SU-DHL-6 (cell line): ENCODE measurements around the gene ZFHX3.

ENCODE experiments used
- H2AFZ ChIP-seq: fragments of 200-600 bp; sonication (generic); 2 replicates; pipeline ENCODE4 v1.6.1; 2014; ENCODE audit warnings: low read depth, mild to moderate bottlenecking, moderate library complexity, mixed read lengths, antibody characterized with exemption, low read length; ENCODE audit not compliant: severe bottlenecking
- H3F3A ChIP-seq: fragments of 200-600 bp; shearing (Covaris generic); 2 replicates; pipeline ENCODE4 v1.6.0; 2016; ENCODE audit warnings: antibody characterized with exemption, mild to moderate bottlenecking; ENCODE audit not compliant: insufficient read depth
- H3K27ac ChIP-seq: fragments of 200-600 bp; sonication (generic); 2 replicates; pipeline ENCODE4 v1.5.1; 2016; ENCODE audit warnings: low read depth, mild to moderate bottlenecking, low read length, moderate library complexity, mixed read lengths
- H3K27me3 ChIP-seq: fragments of 200-600 bp; sonication (generic), shearing (Covaris generic); 2 replicates; pipeline ENCODE4 v1.6.0; 2014; ENCODE audit warnings: mild to moderate bottlenecking, low read length
- H3K36me3 ChIP-seq: fragments of 200-600 bp; sonication (generic); 2 replicates; pipeline ENCODE4 v1.6.1; 2014; ENCODE audit warnings: mild to moderate bottlenecking, low read length, mixed read lengths
- H3K4me2 ChIP-seq: fragments of 300-600, 200-600 bp; shearing (Covaris generic), sonication (generic); 2 replicates; pipeline ENCODE4 v1.6.0; 2014; ENCODE audit warnings: low read length, low read depth, mild to moderate bottlenecking; ENCODE audit not compliant: poor library complexity, severe bottlenecking
- H3K4me3 ChIP-seq: fragments of 200-600 bp; sonication (generic); 2 replicates; pipeline ENCODE4 v1.5.1; 2014; ENCODE audit warnings: antibody characterized with exemption, low read length, mild to moderate bottlenecking, mixed read lengths; ENCODE audit not compliant: insufficient read depth, poor library complexity, severe bottlenecking
- H3K79me2 ChIP-seq: fragments of 200-600 bp; sonication (generic); 2 replicates; pipeline ENCODE4 v1.6.1; 2014; ENCODE audit warnings: mild to moderate bottlenecking, low read length, moderate library complexity; ENCODE audit not compliant: insufficient read depth
- H3K9ac ChIP-seq: fragments of 200-600 bp; sonication (generic); 2 replicates; pipeline ENCODE4 v1.7.0; 2014; ENCODE audit warnings: mild to moderate bottlenecking, low read length
- H3K9me2 ChIP-seq: fragments of 200-600 bp; sonication (generic); replicated peaks from 2 replicates; pipeline ENCODE4 v1.6.1; 2014; ENCODE audit warnings: low read length; ENCODE audit not compliant: insufficient read depth
- H3K9me3 ChIP-seq: fragments of 200-600 bp; sonication (generic); 2 replicates; pipeline ENCODE4 v1.6.1; 2014; ENCODE audit warnings: low read length, mixed read lengths; ENCODE audit not compliant: insufficient read depth
- H4K20me1 ChIP-seq: fragments of 200-600 bp; sonication (generic); 2 replicates; pipeline ENCODE4 v1.6.1; 2014; ENCODE audit warnings: low read depth, mild to moderate bottlenecking, antibody characterized with exemption, low read length, moderate library complexity, mixed read lengths
- CTCF ChIP-seq: fragments of 200-600 bp; sonication (generic); IDR thresholded peaks from one replicate; pipeline ENCODE4 v1.5.1; 2017; ENCODE audit warnings: antibody characterized with exemption, mild to moderate bottlenecking, low read length, moderate library complexity; ENCODE audit not compliant: insufficient read depth, poor library complexity, severe bottlenecking
- EZH2phosphoT487 ChIP-seq: fragments of 200-600 bp; sonication (generic), shearing (Covaris generic); conservative IDR thresholded peaks from 2 replicates; pipeline ENCODE4 v1.6.1; 2018; ENCODE audit warnings: mild to moderate bottlenecking, antibody characterized with exemption, low read length, moderate library complexity, mixed read lengths

Gene ZFHX3

GRCh38 chr16:72787130-72787513, 260.8 kb downstream of the ZFHX3 start:
- H3K27ac ChIP-seq: no peak overlapping the region

DNA sequence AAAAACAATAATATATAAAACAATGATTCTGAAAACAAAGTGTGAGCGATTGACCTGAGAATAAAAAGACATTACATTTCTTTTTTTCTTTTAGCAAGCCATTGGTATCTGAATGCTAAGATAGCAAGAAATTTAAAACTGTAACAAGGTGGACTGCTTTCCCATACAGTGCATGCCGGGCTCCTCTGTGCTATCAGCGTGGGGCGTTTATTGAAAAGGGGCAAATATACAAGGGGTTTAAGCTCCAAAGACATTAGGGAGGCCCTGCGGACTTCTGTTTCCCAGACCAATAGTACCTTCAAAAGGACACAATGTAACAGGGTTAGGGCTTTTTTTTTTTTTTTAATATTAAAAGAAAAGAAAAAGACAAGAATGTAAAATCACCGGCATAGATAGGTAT, 261.3 kb downstream of the ZFHX3 start:
- Histone ChIP-seq H3K79me2 (no peaks in the 10 kb centered on the region), H3K27ac (no peak overlapping the region), H3K4me2 (no peak overlapping the region), H3K36me3 (no peaks in the 10 kb centered on the region), H2AFZ (no peak overlapping the region), H3K27me3 (no peaks in the 10 kb centered on the region), H3K9ac (no peak overlapping the region), H3F3A (no peaks in the 10 kb centered on the region), H3K9me2 (no peaks in the 10 kb centered on the region), H4K20me1 (no peaks in the 10 kb centered on the region), H3K4me3 (no peak overlapping the region), H3K9me3 (no peaks in the 10 kb centered on the region)
- no peak for TF ChIP-seq EZH2phosphoT487
- no peak for TF ChIP-seq CTCF

More at GRCh38 chr16:72787130-72787513, 260.8 kb downstream of the ZFHX3 start:
- Histone ChIP-seq H2AFZ (no peak overlapping the region), H3K9ac (no peak overlapping the region), H3K27me3 (no peaks in the 10 kb centered on the region), H3K9me2 (no peaks in the 10 kb centered on the region), H3K9me3 (no peaks in the 10 kb centered on the region), H3F3A (no peaks in the 10 kb centered on the region), H3K79me2 (no peaks in the 10 kb centered on the region), H4K20me1 (no peaks in the 10 kb centered on the region), H3K4me2 (peak overlapping the region; percentile 33), H3K4me3 (no peak overlapping the region), H3K36me3 (no peaks in the 10 kb centered on the region)
- TF ChIP-seq CTCF (no peak), EZH2phosphoT487 (no peak)

- no peaks in the 10 kb centered on the region for H3K9me3 ChIP-seq
- TF ChIP-seq CTCF: no peak
- no peak overlapping the region for H2AFZ ChIP-seq
- no peaks in the 10 kb centered on the region for H3K27me3 ChIP-seq
- no peak overlapping the region for H3K9ac ChIP-seq
- H3K9me2 ChIP-seq: no peaks in the 10 kb centered on the region
- H3F3A ChIP-seq: no peaks in the 10 kb centered on the region
- no peaks in the 10 kb centered on the region for H3K79me2 ChIP-seq
- H4K20me1 ChIP-seq: no peaks in the 10 kb centered on the region
- no peak overlapping the region for H3K4me3 ChIP-seq
- no peaks in the 10 kb centered on the region for H3K36me3 ChIP-seq
- no peak overlapping the region for H3K27ac ChIP-seq
- H3K4me2 ChIP-seq: no peak overlapping the region
Measured at GRCh38 chr16:72785886-72786285, 262.0 kb downstream of the ZFHX3 start.

- TF ChIP-seq EZH2phosphoT487 (no peak), CTCF (no peak)
- no peak overlapping the region for H3K9ac ChIP-seq
- H3K27ac ChIP-seq: no peak overlapping the region
- no peak overlapping the region for H2AFZ ChIP-seq
- H3K27me3 ChIP-seq: no peaks in the 10 kb centered on the region
- H3K36me3 ChIP-seq: no peaks in the 10 kb centered on the region
- H4K20me1 ChIP-seq: no peaks in the 10 kb centered on the region
- no peaks in the 10 kb centered on the region for H3K9me3 ChIP-seq
- H3K4me2 ChIP-seq: no peak overlapping the region
- H3F3A ChIP-seq: no peaks in the 10 kb centered on the region
- H3K9me2 ChIP-seq: no peaks in the 10 kb centered on the region
- no peaks in the 10 kb centered on the region for H3K79me2 ChIP-seq
- H3K4me3 ChIP-seq: no peak overlapping the region
Measured at GRCh38 chr16:72785171-72785570, 262.8 kb downstream of the ZFHX3 start.
